GM12878 (cell line): ENCODE data around the gene MILR1. TPM values are rescaled to one million over a fixed set of nuclear protein-coding genes. Genes with fewer than 3 reads are reported as not detected.

Source experiments
- ATAC-seq: fragments of 200-7000 bp; cut with Tn5 transposase; 3 replicates; pipeline ENCODE4 v1.9.1; 2020; ENCODE audit warnings: mild to moderate bottlenecking, moderate library complexity
- BruUV-seq: library from RNA; stranded (reverse); fragments of 400-500 nt; replicated peaks from 2 replicates; lab custom pipeline; 2021; lab: Mats Ljungman, UMichigan
- CTCF ChIA-PET: fragments of 300-600 bp; sonication (Branson Sonifier 250); formaldehyde crosslinking; extraction: SDS; loops from one replicate; lab custom pipeline; 2021; ENCODE audit warnings: inconsistent platforms; lab: Yijun Ruan, JAX
- POLR2A ChIA-PET: fragments of 350-600 bp; formaldehyde crosslinking; extraction: SDS; loops from one replicate; lab custom pipeline; 2021; ENCODE audit warnings: inconsistent platforms; lab: Charles Lee
- RAD21 ChIA-PET: fragments of 300-600 bp; sonication (Branson Sonifier 250); formaldehyde crosslinking; loops from one replicate; lab custom pipeline; 2023; ENCODE audit warnings: antibody characterized with exemption; ENCODE audit not compliant: unreplicated experiment; lab: Charles Lee
- SMC1A ChIA-PET: fragments of 300-600 bp; sonication (Branson Sonifier 250); formaldehyde crosslinking; loops from one replicate; lab custom pipeline; 2023; ENCODE audit not compliant: unreplicated experiment, uncharacterized antibody; lab: Charles Lee
- DNase-seq: peaks from one replicate; pipeline ENCODE4 v3.0.0-alpha.2; 2011; ENCODE audit warnings: low read depth, low spot score
- FAIRE-seq: peaks from 3 replicates; lab custom pipeline; 2011; peaks lifted over from hg19 to GRCh38; lab: Jason Lieb, UNC
- H2AFZ ChIP-seq: 2 replicates; pipeline ENCODE4 v1.6.0; 2011; ENCODE audit warnings: low read depth, low read length, control low read depth; ENCODE audit not compliant: control insufficient read depth
- H3K27ac ChIP-seq: 2 replicates; pipeline ENCODE4 v1.5.1; 2011; ENCODE audit warnings: control low read depth; ENCODE audit not compliant: control insufficient read depth, insufficient read depth
- H3K27me3 ChIP-seq, 2 experiments: replicated peaks in 1 of 2; 2 replicates each; pipeline versions ENCODE4 v1.6.0 to v1.6.1; 2011; ENCODE audit warnings: low read length in 1 of 2; ENCODE audit not compliant: control insufficient read depth in 2 of 2, insufficient read depth in 2 of 2
- H3K36me3 ChIP-seq, 2 experiments: 2 replicates each; pipeline ENCODE4 v1.5.1; 2011; ENCODE audit warnings: low read length in 1 of 2; ENCODE audit not compliant: control insufficient read depth in 2 of 2, insufficient read depth in 2 of 2
- H3K4me1 ChIP-seq: 2 replicates; pipeline ENCODE4 v1.6.1; 2011; ENCODE audit warnings: mild to moderate bottlenecking, low read length, moderate library complexity, mixed read lengths; ENCODE audit not compliant: control insufficient read depth, insufficient read depth
- H3K4me2 ChIP-seq: 2 replicates; pipeline ENCODE4 v1.6.0; 2011; ENCODE audit warnings: control low read depth; ENCODE audit not compliant: control insufficient read depth, insufficient read depth
- H3K4me3 ChIP-seq: fragments of 200-600 bp; sonication (generic); 2 replicates; pipeline ENCODE4 v1.5.1; 2016
- H3K79me2 ChIP-seq: 2 replicates; pipeline ENCODE4 v1.6.0; 2011; ENCODE audit warnings: low read length; ENCODE audit not compliant: control insufficient read depth, insufficient read depth
- H3K9ac ChIP-seq: 2 replicates; pipeline ENCODE4 v1.8.0; 2011; ENCODE audit warnings: low read length, control low read depth, mixed read lengths; ENCODE audit not compliant: control insufficient read depth, insufficient read depth
- H3K9me3 ChIP-seq: replicated peaks from 3 replicates; pipeline ENCODE4 v1.5.1; 2011; ENCODE audit warnings: mild to moderate bottlenecking, low read length; ENCODE audit not compliant: control insufficient read depth, insufficient read depth
- H4K20me1 ChIP-seq: 2 replicates; pipeline ENCODE4 v1.6.0; 2011; ENCODE audit not compliant: control insufficient read depth, insufficient read depth
- ASH2L ChIP-seq: fragments of 300-600, 200-600 bp; sonication (generic); IDR thresholded peaks from 2 replicates; pipeline ENCODE4 v1.6.1; 2017; ENCODE audit warnings: low read depth, mild to moderate bottlenecking, borderline replicate concordance
- BMI1 ChIP-seq: fragments of 450-650 bp; IDR thresholded peaks from 2 replicates; pipeline ENCODE4 v1.6.1; 2016; ENCODE audit warnings: mild to moderate bottlenecking, moderate library complexity, borderline replicate concordance
- CBFB ChIP-seq: IDR thresholded peaks from 2 replicates; pipeline ENCODE4 v1.6.1; 2016; ENCODE audit warnings: antibody characterized with exemption, low read depth
- GATAD2B ChIP-seq: fragments of 450-650 bp; conservative IDR thresholded peaks from 2 replicates; pipeline ENCODE4 v1.6.1; 2017; ENCODE audit warnings: low read depth, mild to moderate bottlenecking, moderate library complexity
- KAT2A ChIP-seq: conservative IDR thresholded peaks from 2 replicates; pipeline ENCODE4 v1.6.1; 2011; ENCODE audit warnings: low read depth, low read length; ENCODE audit not compliant: control insufficient read depth
- KDM1A ChIP-seq: fragments of 200-600 bp; sonication (generic); IDR thresholded peaks from 2 replicates; pipeline ENCODE4 v1.6.1; 2016; ENCODE audit warnings: borderline replicate concordance
- MEF2B ChIP-seq: fragments of 450-650 bp; IDR thresholded peaks from 2 replicates; pipeline ENCODE4 v1.6.1; 2018; ENCODE audit warnings: mild to moderate bottlenecking, moderate library complexity; ENCODE audit not compliant: partially characterized antibody, poor library complexity, severe bottlenecking
- NRF1 ChIP-seq: conservative IDR thresholded peaks from 2 replicates; pipeline ENCODE4 v1.6.1; 2011; ENCODE audit warnings: mild to moderate bottlenecking, low read depth, low read length, improper control_type of control experiment
- PAX5 ChIP-seq: IDR thresholded peaks from 2 replicates; pipeline ENCODE4 v1.6.1; 2011; ENCODE audit warnings: low read depth, low read length, borderline replicate concordance
- POLR2A ChIP-seq: IDR thresholded peaks from 2 replicates; pipeline ENCODE4 v1.6.1; 2011; ENCODE audit warnings: low read depth, mild to moderate bottlenecking, low read length
- TCF3 ChIP-seq: IDR thresholded peaks from 2 replicates; pipeline ENCODE4 v1.6.1; 2012; ENCODE audit warnings: low read depth, mild to moderate bottlenecking, low read length, borderline replicate concordance; ENCODE audit not compliant: insufficient read depth
- WGBS: methylation state at CpG from one replicate; pipeline ENCODE4 v1.1.6; 2016; ENCODE audit warnings: low lambda C conversion rate; ENCODE audit not compliant: insufficient replicate concordance, insufficient coverage; ENCODE audit errors: missing lambda C conversion rate; 5-methylcytosine and 5-hydroxymethylcytosine counted together
- in situ Hi-C: fragments of 300-500 bp; cut with MboI; formaldehyde crosslinking; loops from 9 replicates; pipeline ENCODE4 v1.14.3; 2018; ENCODE audit warnings: mixed read lengths
- intact Hi-C: fragments of 100-400 bp; cut with micrococcal nuclease; formaldehyde crosslinking; loops from one replicate; pipeline ENCODE4 v1.14.2; 2022; ENCODE audit not compliant: unreplicated experiment
- polyA plus RNA-seq, 11 experiments: library from polyadenylated mRNA; depleted of rRNA in 4 of 11; unstranded in 6 of 11; stranded (reverse) in 5 of 11; fragments of >200 nt; fragmentation: Nextera tagmentation in 4 of 11; fragmentation: Illumina TruSeq in 1 of 11; extraction: Ambion mirVana in 4 of 11; extraction: Trizol in 1 of 11; gene quantifications; 1 replicate in 1 of 11; 2 replicates in 10 of 11; pipeline versions ENCODE4 v1.2.1 to v1.2.3, GENCODE V29; 2011 to 2016; ENCODE audit warnings: inconsistent platforms in 2 of 11, missing spikeins in 2 of 11, low read depth in 1 of 11
- total RNA-seq, 4 experiments: library from RNA; depleted of rRNA in 3 of 4; stranded (reverse); fragments of >200 nt in 3 of 4; fragmentation: Illumina TruSeq in 1 of 4; extraction: Trizol in 1 of 4; gene quantifications; 2 replicates each; pipeline versions ENCODE4 v1.2.1 to v1.2.3, GENCODE V29; 2013 to 2021
- TF ChIP-seq, protein P1 (sequence below): IDR thresholded peaks from 2 replicates; pipeline ENCODE4 v1.6.1; 2011; ENCODE audit warnings: borderline replicate concordance, low read depth, mild to moderate bottlenecking, moderate library complexity, low read length; ENCODE audit not compliant: insufficient read depth, poor library complexity, severe bottlenecking
- TF ChIP-seq, protein P2 (sequence below): fragments of 450-650 bp; conservative IDR thresholded peaks from 2 replicates; pipeline ENCODE4 v1.6.1; 2017; ENCODE audit warnings: mild to moderate bottlenecking, moderate library complexity

MILR1 gene
- total and polyA plus RNA-seq, 10 of the 15 experiments (the other 5 are each of a cell fraction or from before 2014, with no cell fraction given), result 2.0 to 47.2 (median 17.2) TPM

DNA sequence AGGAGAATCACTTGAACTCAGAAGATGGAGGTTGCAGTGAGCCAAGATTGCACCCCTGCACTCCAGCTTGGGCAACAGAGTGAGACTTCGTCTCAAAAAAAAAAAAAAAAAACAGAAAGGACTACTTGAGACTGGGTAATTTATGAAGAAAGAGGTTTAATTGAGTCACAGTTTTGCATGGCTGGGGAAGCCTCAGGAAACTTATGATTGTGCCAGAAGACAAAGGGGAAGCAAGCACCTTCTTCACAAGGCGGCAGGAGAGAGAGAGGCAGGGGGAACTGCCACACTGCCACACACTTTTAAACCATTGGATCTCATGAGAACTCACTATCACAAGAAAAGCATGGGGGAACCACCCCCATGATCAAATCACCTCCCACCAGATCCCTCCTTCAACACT lies 9.0 kb upstream of the MILR1 start:
- Histone ChIP-seq H2AFZ (no peak overlapping the region), H3K79me2 (no peaks in the 10 kb centered on the region), H3K27ac (no peak overlapping the region), H3K27me3 (no peaks in the 10 kb centered on the region), H3K9ac (no peak overlapping the region), H3K4me1 (peaks cover 14% of the 10 kb centered on the region), H3K9me3 (peaks cover 12% of the 10 kb centered on the region; the same call in 2 of the 3 replicates), H3K4me3 (no peak overlapping the region), H3K36me3 (no peaks in the 10 kb centered on the region), H3K4me2 (no peak overlapping the region), H4K20me1 (no peaks in the 10 kb centered on the region)
- TF ChIP-seq ASH2L, result no peak
- no peak for TF ChIP-seq MEF2B
- no peak for TF ChIP-seq PAX5
- no peak for TF ChIP-seq KDM1A
- no peak for TF ChIP-seq POLR2A
- TF ChIP-seq BMI1, result no peak
- TF ChIP-seq, protein P1, sequence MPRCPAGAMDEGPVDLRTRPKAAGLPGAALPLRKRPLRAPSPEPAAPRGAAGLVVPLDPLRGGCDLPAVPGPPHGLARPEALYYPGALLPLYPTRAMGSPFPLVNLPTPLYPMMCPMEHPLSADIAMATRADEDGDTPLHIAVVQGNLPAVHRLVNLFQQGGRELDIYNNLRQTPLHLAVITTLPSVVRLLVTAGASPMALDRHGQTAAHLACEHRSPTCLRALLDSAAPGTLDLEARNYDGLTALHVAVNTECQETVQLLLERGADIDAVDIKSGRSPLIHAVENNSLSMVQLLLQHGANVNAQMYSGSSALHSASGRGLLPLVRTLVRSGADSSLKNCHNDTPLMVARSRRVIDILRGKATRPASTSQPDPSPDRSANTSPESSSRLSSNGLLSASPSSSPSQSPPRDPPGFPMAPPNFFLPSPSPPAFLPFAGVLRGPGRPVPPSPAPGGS, result no peak
- TF ChIP-seq, protein P2, sequence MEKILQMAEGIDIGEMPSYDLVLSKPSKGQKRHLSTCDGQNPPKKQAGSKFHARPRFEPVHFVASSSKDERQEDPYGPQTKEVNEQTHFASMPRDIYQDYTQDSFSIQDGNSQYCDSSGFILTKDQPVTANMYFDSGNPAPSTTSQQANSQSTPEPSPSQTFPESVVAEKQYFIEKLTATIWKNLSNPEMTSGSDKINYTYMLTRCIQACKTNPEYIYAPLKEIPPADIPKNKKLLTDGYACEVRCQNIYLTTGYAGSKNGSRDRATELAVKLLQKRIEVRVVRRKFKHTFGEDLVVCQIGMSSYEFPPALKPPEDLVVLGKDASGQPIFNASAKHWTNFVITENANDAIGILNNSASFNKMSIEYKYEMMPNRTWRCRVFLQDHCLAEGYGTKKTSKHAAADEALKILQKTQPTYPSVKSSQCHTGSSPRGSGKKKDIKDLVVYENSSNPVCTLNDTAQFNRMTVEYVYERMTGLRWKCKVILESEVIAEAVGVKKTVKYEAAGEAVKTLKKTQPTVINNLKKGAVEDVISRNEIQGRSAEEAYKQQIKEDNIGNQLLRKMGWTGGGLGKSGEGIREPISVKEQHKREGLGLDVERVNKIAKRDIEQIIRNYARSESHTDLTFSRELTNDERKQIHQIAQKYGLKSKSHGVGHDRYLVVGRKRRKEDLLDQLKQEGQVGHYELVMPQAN, result no peak
- no peak for TF ChIP-seq CBFB
- no peak for TF ChIP-seq NRF1
- no peak for TF ChIP-seq KAT2A
- TF ChIP-seq TCF3, result no peak
- TF ChIP-seq GATAD2B, result no peak
- WGBS, result 100% methylated on average over 1 of the region's 2 CpGs
- no peak for DNase-seq
- CTCF ChIA-PET, result interaction anchor here (1.3 kb wide), 1 partner anchor 51 kb away, joined by 4 read pairs; no protein-coding TSS in a partner anchor
- BruUV-seq, result no TSS peak
- no peak for FAIRE-seq
- no peak for ATAC-seq
- SMC1A ChIA-PET, result no interaction called here
- POLR2A ChIA-PET, result interaction anchor here (0.6 to 0.7 kb wide), 2 partner anchors 201 to 546 kb away, joined by 3 to 4 read pairs; no protein-coding TSS in a partner anchor
- RAD21 ChIA-PET, result interaction anchor here (1.2 kb wide), 1 partner anchor 13 kb away, joined by 5 read pairs; no protein-coding TSS in a partner anchor
- intact Hi-C loops, result no loop called here
- in situ Hi-C loops, result no loop called here
